Stimulated activated CD4-positive, alpha-beta T cell treated with anti-CD3 and anti-CD28 coated beads, TNF-alpha, amount 100 ng/mL, for 24 hours (primary cell): ENCODE measurements around the gene SH3BGRL.

Experiments
- DNase-seq, 3 experiments: peaks; one replicate each; pipeline ENCODE4 v3.0.0-alpha.2; 2020; ENCODE audit warnings: low read depth in 3 of 3

The SH3BGRL gene

DNA sequence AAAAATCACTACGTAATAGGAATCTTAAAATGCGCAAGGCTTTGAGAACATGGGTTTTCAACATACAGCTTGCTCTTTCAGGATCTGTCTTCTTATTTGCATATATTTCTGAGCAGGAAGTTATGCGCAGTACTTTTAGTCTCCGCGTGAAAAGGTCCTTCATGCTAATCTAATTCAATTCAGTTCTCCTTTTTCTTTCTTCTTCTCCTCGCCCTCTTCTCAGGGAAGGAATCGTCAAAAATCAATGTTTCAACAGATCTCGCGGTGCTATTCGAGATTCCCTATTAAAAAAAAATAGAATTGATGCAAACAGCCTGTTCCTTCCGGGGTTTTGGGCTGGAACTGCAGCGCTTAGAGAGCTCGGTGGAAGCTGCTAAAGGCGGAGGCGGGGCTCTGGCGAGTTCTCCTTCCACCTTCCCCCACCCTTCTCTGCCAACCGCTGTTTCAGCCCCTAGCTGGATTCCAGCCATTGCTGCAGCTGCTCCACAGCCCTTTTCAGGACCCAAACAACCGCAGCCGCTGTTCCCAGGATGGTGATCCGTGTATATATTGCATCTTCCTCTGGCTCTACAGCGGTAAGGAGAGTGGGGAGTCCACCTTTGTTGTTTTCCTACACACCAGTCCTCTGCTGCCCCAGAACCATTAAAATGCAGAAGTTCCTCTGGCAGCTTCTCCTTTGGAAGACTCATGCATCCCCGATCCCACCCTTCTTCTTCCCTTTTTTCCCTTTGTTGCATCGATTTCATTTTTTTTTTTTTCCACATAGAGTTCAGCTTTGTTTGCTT lies at the start of gene SH3BGRL, which contains the start of gene HMGN5:
SH3BGRL (plus strand) TSS at position 432 of the 785 bp plus-strand sequence; CDS start at position 531, 99 bp downstream.
HMGN5 (minus strand) TSS at position 243 of the 785 bp plus-strand sequence. CDS start 80,364 bp downstream, outside the sequence.
- DNase-seq = peak; percentile 30 to 64 (median 47)

GRCh38 chrX:81168391-81168790 lies 33.5 kb upstream of the SH3BGRL start:
- no peak for DNase-seq

GRCh38 chrX:81174286-81174685 lies 27.6 kb upstream of the SH3BGRL start:
- no peak for DNase-seq

- DNase-seq = no peak
Measured at GRCh38 chrX:81195259-81195658, 6.6 kb upstream of the SH3BGRL start.

- peak; percentile 12 to 36 (median 19) for DNase-seq
Measured at GRCh38 chrX:81195712-81196111, 6.2 kb upstream of the SH3BGRL start.

DNA sequence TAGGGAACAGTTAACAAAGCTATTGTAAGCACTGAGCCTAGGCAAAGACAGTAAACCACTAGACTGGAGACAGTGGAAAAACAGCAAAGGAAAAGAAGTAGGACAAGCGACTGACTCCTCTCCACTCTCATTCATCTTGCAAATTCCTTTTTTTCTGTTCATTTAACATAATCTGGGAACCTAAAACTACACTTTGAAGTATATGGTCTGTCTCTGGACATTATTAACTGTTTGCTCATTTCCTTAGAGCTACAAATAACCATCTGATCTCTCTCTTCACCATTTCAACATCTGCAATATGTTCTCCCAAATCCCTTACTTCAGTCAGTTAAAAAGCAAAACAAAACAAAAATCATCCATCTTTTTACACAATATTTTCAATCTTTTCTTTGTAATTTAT lies 831 bp upstream of the SH3BGRL start:
- no peak for DNase-seq

- DNase-seq = no peak
Measured at GRCh38 chrX:81202456-81202819, 536 bp downstream of the SH3BGRL start.

- DNase-seq = no peak
Measured at GRCh38 chrX:81202943-81203342, 1.0 kb downstream of the SH3BGRL start.

GRCh38 chrX:81205551-81205950 lies 3.6 kb downstream of the SH3BGRL start:
- no peak for DNase-seq

GRCh38 chrX:81206476-81206875 lies 4.6 kb downstream of the SH3BGRL start:
- DNase-seq = no peak

- DNase-seq = no peak
Measured at GRCh38 chrX:81208916-81209315, 7.0 kb downstream of the SH3BGRL start.

- DNase-seq = no peak
Measured at GRCh38 chrX:81215685-81216084, 13.8 kb downstream of the SH3BGRL start.

- DNase-seq = no peak
Measured at GRCh38 chrX:81229229-81229628, 27.3 kb downstream of the SH3BGRL start.

DNA sequence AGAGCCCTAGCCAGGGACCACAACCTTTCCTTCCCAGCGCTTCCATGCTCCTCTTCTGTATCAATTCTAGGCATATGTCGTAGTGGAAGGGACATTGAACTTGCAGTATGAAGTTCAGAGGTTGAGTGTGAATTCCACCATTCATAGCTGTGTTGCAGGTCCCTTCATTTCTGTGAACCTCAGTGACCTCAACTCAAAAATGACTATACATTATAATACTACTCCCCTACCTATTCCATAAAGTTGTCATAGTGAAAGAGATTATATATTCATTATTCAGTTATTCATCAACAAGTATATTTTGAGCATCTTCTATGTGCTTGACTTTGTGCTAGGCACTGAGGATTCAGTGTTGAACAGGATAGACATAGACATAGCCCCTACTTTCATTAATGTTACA lies 28.0 kb downstream of the SH3BGRL start:
- DNase-seq = no peak

DNA sequence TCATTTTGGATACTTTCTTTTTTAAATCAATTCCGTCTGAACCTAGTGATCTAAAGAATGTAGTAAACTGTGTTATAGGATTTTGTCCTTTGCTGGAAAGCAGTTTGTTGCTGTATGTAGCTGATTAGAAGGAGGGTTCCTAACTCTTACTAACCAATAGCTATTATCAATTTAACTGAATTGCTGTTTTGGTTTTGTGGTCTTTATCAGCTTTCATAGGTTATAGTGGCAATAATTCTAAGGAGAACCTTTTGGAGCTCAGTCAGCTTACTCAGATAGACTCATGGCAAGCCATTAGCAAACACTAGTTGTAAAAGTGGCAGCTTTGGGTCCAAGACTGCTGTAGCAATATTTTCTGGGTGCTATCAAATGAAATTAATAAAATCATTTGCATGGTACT lies 29.6 kb downstream of the SH3BGRL start:
- no peak for DNase-seq

GRCh38 chrX:81232218-81232617 lies 30.3 kb downstream of the SH3BGRL start:
- DNase-seq = no peak

DNA sequence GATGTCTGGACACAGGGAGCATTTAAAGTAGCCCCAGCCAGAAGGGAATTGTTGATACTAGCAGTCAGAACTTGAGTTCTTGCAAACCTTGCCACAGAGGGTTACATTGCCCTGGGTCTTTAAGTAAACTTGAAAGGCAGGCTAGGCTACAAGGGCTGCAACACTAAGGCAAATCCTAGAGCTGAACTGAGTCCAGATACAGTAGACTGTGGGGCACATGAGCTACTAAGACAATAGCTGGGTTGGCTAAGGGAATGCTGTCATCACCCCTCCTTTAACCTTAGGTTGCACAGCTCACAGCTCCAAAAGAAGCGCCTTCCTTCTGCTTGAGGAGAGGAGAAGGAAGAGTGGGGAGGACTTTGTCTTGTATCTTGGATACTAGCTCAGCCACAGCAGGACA lies 35.6 kb downstream of the SH3BGRL start:
- DNase-seq = no peak

GRCh38 chrX:81238166-81238565 lies 36.3 kb downstream of the SH3BGRL start:
- no peak for DNase-seq

- no peak for DNase-seq
Measured at GRCh38 chrX:81240701-81241331, 38.9 kb downstream of the SH3BGRL start.

DNA sequence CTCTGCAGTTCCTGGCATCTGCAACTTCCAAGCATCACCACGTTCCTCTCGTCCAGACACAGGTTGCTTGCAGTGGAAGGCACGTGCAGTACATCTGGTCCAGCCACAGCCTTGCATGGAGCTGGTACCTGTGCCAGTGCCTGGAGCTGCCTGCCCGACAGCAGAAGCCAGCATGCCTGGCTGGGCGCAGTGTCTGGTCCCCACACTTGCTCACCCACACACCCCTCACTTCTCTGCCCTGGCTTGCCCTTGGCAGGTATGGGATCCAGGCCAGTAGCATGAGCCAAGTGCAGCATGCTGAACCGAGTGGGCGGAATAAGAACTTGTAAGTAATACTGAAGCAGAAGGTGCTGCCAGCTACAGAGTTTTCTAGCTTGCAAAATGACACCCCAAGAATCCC lies 39.9 kb downstream of the SH3BGRL start:
- DNase-seq = no peak

DNA sequence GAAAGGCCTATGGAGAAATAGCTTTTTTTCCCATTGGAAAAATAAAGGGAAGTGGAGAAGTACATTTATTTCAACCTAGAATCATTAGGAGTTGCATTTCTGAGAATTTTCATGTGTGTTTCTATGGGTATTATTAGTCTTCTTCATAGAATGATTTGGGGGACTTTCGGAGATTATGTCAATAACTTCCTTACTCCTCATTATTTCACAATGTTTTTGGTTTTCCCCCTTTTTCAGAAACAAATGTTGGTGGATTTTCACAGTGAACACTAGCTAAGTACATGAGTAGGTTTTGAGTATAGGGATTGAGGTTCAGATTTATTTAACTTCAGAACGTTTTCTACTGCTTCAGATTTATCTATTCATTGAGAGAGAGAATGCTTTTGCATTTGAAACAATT lies 54.0 kb downstream of the SH3BGRL start:
- no peak for DNase-seq

GRCh38 chrX:81257817-81258216 lies 55.9 kb downstream of the SH3BGRL start:
- DNase-seq = no peak

- no peak for DNase-seq
Measured at GRCh38 chrX:81259020-81259713, 57.3 kb downstream of the SH3BGRL start.
